Mucosa of descending colon (tissue), 3 donors: Measurements from ENCODE around the gene SPNS1. TPM values are rescaled to one million over a fixed set of nuclear protein-coding genes. Genes with fewer than 3 reads are reported as not detected.

Source experiments
- ATAC-seq: fragments of 200-7000 bp; cut with Tn5 transposase; one replicate; pipeline ENCODE4 v1.9.1; 2020; ENCODE audit warnings: mild to moderate bottlenecking, moderate library complexity
- DNase-seq, 3 donors: peaks; one replicate each; pipeline ENCODE4 v3.0.0-alpha.2; 2020
- H3K36me3 ChIP-seq: fragments of 200-600 bp; one replicate; pipeline ENCODE4 v1.8.0; 2021; ENCODE audit warnings: low read depth, mild to moderate bottlenecking
- H3K4me1 ChIP-seq: fragments of 200-600 bp; one replicate; pipeline ENCODE4 v1.8.0; 2021; ENCODE audit warnings: low read depth, mild to moderate bottlenecking
- H3K4me3 ChIP-seq: fragments of 200-600 bp; one replicate; pipeline ENCODE4 v1.8.0; 2021; ENCODE audit warnings: mild to moderate bottlenecking
- H3K9me3 ChIP-seq: fragments of 200-600 bp; one replicate; pipeline ENCODE4 v1.8.0; 2021; ENCODE audit warnings: mild to moderate bottlenecking
- intact Hi-C, 2 donors: fragments of 100-400 bp; cut with DNase I in 1 of 2; cut with micrococcal nuclease in 1 of 2; formaldehyde crosslinking; loops; one replicate each; pipeline versions ENCODE4 v1.11.0 to v1.11.1; 2022; cut with DNase I, micrococcal nuclease
- total RNA-seq, 3 donors: library from RNA; stranded (reverse); fragmentation: NEBNext Ultra II Directional in 2 of 3; extraction: Animal tissue kit (Norgen Biotek cat#: 25700) in 2 of 3; gene quantifications; one replicate each; pipeline versions ENCODE4 v1.2.1 to v1.2.4, GENCODE V29; 2021 to 2023
- TF ChIP-seq, protein P1 (sequence below): fragments of 200-600 bp; IDR thresholded peaks from one replicate; pipeline ENCODE4 v1.8.0; 2022; ENCODE audit warnings: antibody characterized with exemption, mild to moderate bottlenecking
- donor health status: DM: no; HTN: no; CAD: no; lungs with moderate emphysema.
- donor health status: DM: no; HTN: no; CAD: no.
- donor health status: DM: no; HTN: yes; CAD: no.

The SPNS1 gene
- total RNA-seq, 3 donors from 2014 or later: 28.2 to 31.0 (median 30.3) TPM

DNA sequence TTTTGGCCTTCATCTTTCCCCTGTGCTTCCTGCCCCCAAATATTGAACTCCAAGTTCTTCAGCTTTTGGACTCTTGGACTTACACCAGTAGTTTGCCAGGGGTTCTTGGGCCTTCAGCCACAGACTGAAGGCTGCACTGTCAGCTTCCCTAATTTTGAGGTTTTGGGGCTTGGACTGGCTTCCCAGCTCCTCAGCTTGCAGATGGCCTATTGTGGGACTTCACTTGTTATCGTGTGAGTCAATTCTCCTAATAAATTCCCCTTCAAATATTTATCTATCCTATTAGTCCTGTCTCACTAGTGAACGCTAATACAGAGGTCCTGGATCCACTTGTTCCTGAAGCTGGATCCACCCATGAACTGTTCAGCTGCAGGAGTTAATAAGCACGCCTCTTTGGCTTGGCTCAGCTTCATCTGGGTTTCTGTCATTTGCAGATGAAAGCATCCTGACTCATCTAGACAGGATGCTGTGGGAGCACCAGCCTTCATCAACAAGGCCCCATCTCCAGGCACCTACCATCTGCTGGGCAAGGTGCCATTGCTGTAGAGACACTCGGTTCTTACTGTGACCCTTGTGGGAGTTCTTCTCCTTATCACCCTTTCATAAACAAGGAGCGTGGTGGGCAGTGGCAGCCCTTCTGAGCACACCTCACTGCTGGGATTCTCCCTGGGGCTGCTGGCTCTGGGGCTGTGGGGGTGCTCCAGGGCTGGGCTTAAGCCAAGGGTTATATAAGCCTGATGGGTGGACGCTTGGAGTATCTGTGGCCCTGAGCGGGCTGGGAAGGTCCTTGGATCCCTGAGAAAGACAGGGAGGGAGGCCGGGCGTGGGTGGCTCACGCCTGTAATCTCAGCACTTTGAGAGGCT lies 33.4 kb downstream of the SPNS1 start:
- ATAC-seq (peak; percentile 73), DNase-seq (peak in 1 of 3 donors; percentile 47)
- Histone ChIP-seq H3K4me1 (peaks cover 5% of the 10 kb centered on the region), H3K9me3 (no peaks in the 10 kb centered on the region), H3K4me3 (no peak overlapping the region), H3K36me3 (no peaks in the 10 kb centered on the region)
- intact Hi-C loops: no loop called here
- TF ChIP-seq, protein P1, sequence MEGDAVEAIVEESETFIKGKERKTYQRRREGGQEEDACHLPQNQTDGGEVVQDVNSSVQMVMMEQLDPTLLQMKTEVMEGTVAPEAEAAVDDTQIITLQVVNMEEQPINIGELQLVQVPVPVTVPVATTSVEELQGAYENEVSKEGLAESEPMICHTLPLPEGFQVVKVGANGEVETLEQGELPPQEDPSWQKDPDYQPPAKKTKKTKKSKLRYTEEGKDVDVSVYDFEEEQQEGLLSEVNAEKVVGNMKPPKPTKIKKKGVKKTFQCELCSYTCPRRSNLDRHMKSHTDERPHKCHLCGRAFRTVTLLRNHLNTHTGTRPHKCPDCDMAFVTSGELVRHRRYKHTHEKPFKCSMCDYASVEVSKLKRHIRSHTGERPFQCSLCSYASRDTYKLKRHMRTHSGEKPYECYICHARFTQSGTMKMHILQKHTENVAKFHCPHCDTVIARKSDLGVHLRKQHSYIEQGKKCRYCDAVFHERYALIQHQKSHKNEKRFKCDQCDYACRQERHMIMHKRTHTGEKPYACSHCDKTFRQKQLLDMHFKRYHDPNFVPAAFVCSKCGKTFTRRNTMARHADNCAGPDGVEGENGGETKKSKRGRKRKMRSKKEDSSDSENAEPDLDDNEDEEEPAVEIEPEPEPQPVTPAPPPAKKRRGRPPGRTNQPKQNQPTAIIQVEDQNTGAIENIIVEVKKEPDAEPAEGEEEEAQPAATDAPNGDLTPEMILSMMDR: no peak

DNA sequence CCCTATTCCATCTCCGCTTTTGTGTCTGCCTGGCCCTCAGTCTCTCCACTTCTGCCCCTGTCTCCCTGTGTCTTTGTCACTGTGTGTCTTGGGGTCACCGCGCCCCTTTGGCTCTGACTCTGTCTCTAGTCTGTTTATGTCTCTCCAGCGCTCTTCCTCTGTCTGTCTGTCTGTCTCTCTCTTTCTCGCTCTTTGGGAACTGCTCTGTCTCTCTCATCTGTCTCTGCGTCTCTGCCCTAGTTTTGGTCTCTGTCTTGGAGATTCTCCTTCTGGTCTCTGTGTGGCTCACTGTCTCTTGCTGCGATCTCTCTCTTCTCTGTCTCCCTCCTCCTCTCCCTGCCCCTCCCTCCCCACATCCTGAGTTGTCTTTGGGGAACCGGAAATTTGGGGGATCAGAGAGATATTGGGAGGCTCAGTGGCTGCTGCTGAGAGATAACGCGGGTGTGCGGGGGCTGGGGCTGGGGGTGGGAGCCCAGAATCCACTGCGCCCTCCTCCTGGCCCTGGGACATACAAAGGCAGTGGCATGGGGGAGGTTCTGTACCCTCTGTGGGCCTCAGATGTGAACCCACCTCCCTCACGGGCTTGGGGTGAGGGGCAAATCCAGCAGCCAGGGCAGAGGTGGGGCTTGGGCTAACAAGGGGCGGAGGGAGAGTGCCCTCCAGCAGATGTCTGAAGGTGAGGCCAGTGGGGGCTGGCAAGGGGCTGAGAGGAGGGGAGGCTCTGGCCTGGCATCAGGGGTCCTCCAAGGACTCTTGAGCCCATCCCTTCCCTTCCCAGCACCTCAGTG lies 34.7 kb downstream of the SPNS1 start:
- H3K4me1 ChIP-seq: peaks cover 5% of the 10 kb centered on the region
- no peaks in the 10 kb centered on the region for H3K9me3 ChIP-seq
- H3K36me3 ChIP-seq: no peaks in the 10 kb centered on the region
- no peak overlapping the region for H3K4me3 ChIP-seq
- ATAC-seq: peak; percentile 44
- intact Hi-C loops: no loop called here
- TF ChIP-seq, protein P1: no peak
- DNase-seq: peak in 1 of 3 donors; percentile 61

GRCh38 chr16:29009838-29010166 lies 35.2 kb downstream of the SPNS1 start:
- Histone ChIP-seq H3K9me3 (no peaks in the 10 kb centered on the region), H3K4me3 (no peak overlapping the region), H3K4me1 (peaks cover 5% of the 10 kb centered on the region), H3K36me3 (no peaks in the 10 kb centered on the region)
- TF ChIP-seq, protein P1: no peak
- intact Hi-C loops: no loop called here
- DNase-seq (no peak), ATAC-seq (no peak)

DNA sequence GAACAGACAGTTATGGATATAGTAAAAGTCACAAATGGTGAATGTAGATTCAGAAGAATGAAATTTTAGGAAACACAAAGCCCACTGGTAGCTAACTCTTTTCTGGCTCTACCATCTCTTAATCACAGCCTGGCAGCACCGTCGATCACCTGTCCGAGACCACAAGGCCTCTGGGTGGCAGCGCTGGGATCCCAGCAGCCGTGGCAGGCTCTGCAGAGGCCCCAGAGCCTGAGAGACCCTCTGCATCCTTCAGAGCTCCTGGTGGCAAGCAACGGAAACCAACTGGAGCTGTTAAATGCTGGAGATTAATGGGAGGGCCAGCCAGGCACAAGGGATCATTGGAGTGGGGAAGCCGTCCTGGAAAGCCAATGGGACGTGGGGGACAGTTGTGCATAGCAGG lies 36.5 kb downstream of the SPNS1 start:
- intact Hi-C loops: no loop called here
- Histone ChIP-seq H3K36me3 (no peaks in the 10 kb centered on the region), H3K9me3 (no peaks in the 10 kb centered on the region), H3K4me3 (no peak overlapping the region), H3K4me1 (peaks cover 3% of the 10 kb centered on the region)
- TF ChIP-seq, protein P1: no peak
- DNase-seq (no peak), ATAC-seq (no peak)

DNA sequence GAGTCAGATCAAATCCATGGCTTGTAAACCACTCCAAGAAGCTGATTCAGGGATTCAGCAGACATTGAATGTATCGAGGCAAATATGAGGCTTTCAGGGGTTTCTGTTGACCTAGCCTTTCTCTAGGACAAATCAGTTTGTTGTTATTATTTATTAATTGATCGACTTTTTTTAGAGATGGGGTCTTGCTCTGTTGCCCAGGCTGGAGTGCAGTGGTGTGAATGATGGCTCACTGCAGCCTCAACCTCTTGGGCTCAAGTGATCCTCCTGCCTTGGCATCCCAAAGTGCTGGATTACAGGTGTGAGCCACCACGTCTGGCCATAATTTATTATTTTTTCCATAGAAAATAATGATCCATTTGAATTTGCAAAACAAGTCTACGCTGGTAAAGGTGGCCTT lies 37.3 kb downstream of the SPNS1 start:
- H3K9me3 ChIP-seq: no peaks in the 10 kb centered on the region
- H3K4me3 ChIP-seq: no peak overlapping the region
- TF ChIP-seq, protein P1: no peak
- ATAC-seq (no peak), DNase-seq (no peak)
- no peaks in the 10 kb centered on the region for H3K36me3 ChIP-seq
- intact Hi-C loops: no loop called here
- H3K4me1 ChIP-seq: no peaks in the 10 kb centered on the region
